Uterus (tissue), 2 donors: ENCODE data around the gene DPF3.

Source experiments
- CTCF ChIP-seq, 4 experiments: fragments of 200-600 bp in 2 of 4; fragments of 450-650 bp in 2 of 4; sonication (generic) in 2 of 4; IDR thresholded peaks; one replicate each; pipeline ENCODE4 v1.5.1; 2016 to 2019; ENCODE audit warnings: antibody characterized with exemption in 4 of 4, mild to moderate bottlenecking in 2 of 4, moderate library complexity in 1 of 4
- POLR2A ChIP-seq, 2 donors: fragments of 450-650 bp; IDR thresholded peaks; one replicate each; pipeline ENCODE4 v1.6.1; 2016; ENCODE audit warnings: antibody characterized with exemption in 2 of 2, mild to moderate bottlenecking in 1 of 2, moderate library complexity in 1 of 2

- no peak for TF ChIP-seq CTCF (IDR thresholded peaks at IDR 0.05)
- no peak for TF ChIP-seq POLR2A (IDR thresholded peaks at IDR 0.05)
Measured at GRCh38 chr14:72774894-72775620, 118.8 kb downstream of the DPF3 start.
